IPS-20b (cell line): ENCODE data around the gene KLHL25.

Source experiments
- H3K27ac ChIP-seq: one replicate; pipeline ENCODE4 v1.5.1; 2013; ENCODE audit warnings: low read length
- H3K27me3 ChIP-seq: 2 replicates; pipeline ENCODE4 v1.6.1; 2013; ENCODE audit warnings: mild to moderate bottlenecking, low read length, inconsistent platforms; ENCODE audit not compliant: insufficient read depth
- H3K36me3 ChIP-seq: 2 replicates; pipeline ENCODE4 v1.6.1; 2013; ENCODE audit warnings: low read depth, mild to moderate bottlenecking, inconsistent platforms, low read length, moderate library complexity; ENCODE audit not compliant: insufficient read depth
- H3K4me1 ChIP-seq: 2 replicates; pipeline ENCODE4 v1.6.1; 2013; ENCODE audit warnings: mild to moderate bottlenecking, control low read depth, inconsistent platforms, low read length, moderate library complexity; ENCODE audit not compliant: insufficient read depth
- H3K4me3 ChIP-seq: 2 replicates; pipeline ENCODE4 v1.5.1; 2013; ENCODE audit warnings: mild to moderate bottlenecking, low read length, inconsistent platforms
- H3K9ac ChIP-seq: 2 replicates; pipeline ENCODE4 v1.6.1; 2013; ENCODE audit warnings: low read depth, mild to moderate bottlenecking, inconsistent platforms, low read length, moderate library complexity
- H3K9me3 ChIP-seq: 2 replicates; pipeline ENCODE4 v1.6.1; 2013; ENCODE audit warnings: mild to moderate bottlenecking, low read depth, low read length, inconsistent platforms; ENCODE audit not compliant: insufficient read depth

KLHL25 gene

GRCh38 chr15:85756411-85757072 lies 38.2 kb downstream of the KLHL25 start:
- no peak overlapping the region for H3K27ac ChIP-seq
- H3K4me3 ChIP-seq: no peak overlapping the region
- no peaks in the 10 kb centered on the region for H3K9me3 ChIP-seq
- H3K27me3 ChIP-seq: no peaks in the 10 kb centered on the region
- peaks cover 37% of the 10 kb centered on the region for H3K36me3 ChIP-seq
- H3K4me1 ChIP-seq: peaks cover 12% of the 10 kb centered on the region; the same call in 1 of the 2 replicates
- H3K9ac ChIP-seq: no peak overlapping the region

DNA sequence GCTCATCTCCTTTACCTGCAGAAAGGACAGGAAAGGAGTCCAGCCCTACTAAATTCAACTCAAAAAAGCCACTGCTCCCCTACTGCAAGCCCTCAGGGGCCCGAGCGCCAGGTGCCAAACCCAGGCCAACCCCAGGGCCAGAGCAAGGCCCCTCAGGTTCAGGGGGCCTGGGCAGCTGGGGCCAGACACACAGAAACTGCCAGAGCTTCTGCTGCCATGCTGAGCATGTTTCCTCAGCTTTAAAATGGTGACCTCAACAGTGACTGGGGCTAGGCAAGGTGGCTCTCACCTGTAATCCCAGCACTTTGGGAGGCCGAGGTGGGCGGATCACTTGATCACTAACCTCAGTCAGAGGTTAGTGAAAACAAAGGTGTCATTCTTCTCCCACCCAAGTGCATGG lies 38.8 kb downstream of the KLHL25 start:
- H3K27ac ChIP-seq: no peak overlapping the region
- peaks cover 35% of the 10 kb centered on the region for H3K36me3 ChIP-seq
- no peak overlapping the region for H3K9ac ChIP-seq
- no peak overlapping the region for H3K4me3 ChIP-seq
- H3K9me3 ChIP-seq: no peaks in the 10 kb centered on the region
- no peaks in the 10 kb centered on the region for H3K27me3 ChIP-seq
- H3K4me1 ChIP-seq: peaks cover 16% of the 10 kb centered on the region; the same call in 1 of the 2 replicates

GRCh38 chr15:85755471-85755870 lies 39.3 kb downstream of the KLHL25 start:
- H3K36me3 ChIP-seq: peaks cover 30% of the 10 kb centered on the region
- peaks cover 20% of the 10 kb centered on the region; the same call in 1 of the 2 replicates for H3K4me1 ChIP-seq
- H3K9me3 ChIP-seq: no peaks in the 10 kb centered on the region
- no peak overlapping the region for H3K27ac ChIP-seq
- no peak overlapping the region for H3K4me3 ChIP-seq
- H3K27me3 ChIP-seq: no peaks in the 10 kb centered on the region
- no peak overlapping the region for H3K9ac ChIP-seq

DNA sequence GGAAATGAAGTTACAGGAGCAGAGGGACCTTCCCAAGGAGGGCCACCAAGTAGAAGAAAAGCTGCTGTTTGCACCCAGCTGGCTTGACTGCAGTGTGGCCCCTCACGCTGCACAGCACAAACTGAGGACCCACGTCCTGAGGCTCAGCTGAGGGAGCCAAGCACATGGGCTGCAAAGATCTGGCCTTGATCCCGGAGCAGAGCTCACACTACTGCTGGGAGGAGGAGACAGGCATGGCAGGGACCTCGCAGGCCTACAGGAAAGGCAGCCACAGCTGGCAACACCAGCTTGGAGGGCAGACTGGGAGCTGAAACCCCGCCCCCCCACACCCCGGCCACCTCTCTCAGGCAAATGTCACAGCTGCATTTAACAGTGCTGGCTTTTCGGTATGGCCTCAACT lies 39.7 kb downstream of the KLHL25 start:
- Histone ChIP-seq H3K27me3 (no peaks in the 10 kb centered on the region), H3K27ac (no peak overlapping the region), H3K9ac (no peak overlapping the region), H3K4me3 (no peak overlapping the region), H3K4me1 (peaks cover 24% of the 10 kb centered on the region; the same call in 1 of the 2 replicates), H3K9me3 (no peaks in the 10 kb centered on the region), H3K36me3 (peaks cover 25% of the 10 kb centered on the region)

DNA sequence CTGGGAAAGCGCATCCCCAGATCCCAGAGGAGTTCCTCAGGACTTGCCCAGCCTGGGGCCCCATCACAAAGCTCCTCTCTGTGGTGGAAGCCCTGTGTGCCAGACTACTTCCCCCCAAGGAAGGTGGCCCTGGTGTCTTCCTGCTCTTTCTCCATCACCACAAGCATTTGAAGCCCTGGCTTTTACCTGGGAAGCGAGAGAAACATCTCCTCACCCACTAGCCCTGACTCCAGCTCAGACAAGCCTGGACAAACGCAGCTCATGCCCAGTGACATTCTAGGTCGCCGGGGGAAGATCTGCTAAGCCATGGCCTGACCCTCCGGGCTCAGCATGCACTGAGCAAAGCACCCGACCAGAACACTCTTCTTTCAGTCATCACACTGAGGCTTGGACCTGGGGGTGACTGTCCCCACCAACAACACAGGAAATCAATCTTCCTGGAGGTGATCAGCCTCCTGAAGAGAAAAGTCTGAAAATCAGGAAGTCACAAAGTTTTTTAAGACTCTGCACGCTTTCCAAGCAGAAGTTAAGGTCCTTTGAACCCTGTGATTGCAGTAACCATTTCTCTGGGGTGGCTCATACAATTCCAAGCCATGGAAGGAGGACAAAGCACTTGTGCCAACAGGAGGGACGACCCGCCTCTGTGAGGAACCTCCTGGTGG lies 40.8 kb downstream of the KLHL25 start:
- Histone ChIP-seq H3K9me3 (no peaks in the 10 kb centered on the region), H3K4me1 (peaks cover 33% of the 10 kb centered on the region; the same call in 1 of the 2 replicates), H3K36me3 (peaks cover 23% of the 10 kb centered on the region), H3K9ac (no peak overlapping the region), H3K27me3 (no peaks in the 10 kb centered on the region), H3K4me3 (no peak overlapping the region), H3K27ac (no peak overlapping the region)

- peaks cover 37% of the 10 kb centered on the region; the same call in 1 of the 2 replicates for H3K4me1 ChIP-seq
- peaks cover 23% of the 10 kb centered on the region for H3K36me3 ChIP-seq
- no peaks in the 10 kb centered on the region for H3K9me3 ChIP-seq
- no peak overlapping the region for H3K27ac ChIP-seq
- H3K4me3 ChIP-seq: no peak overlapping the region
- no peak overlapping the region for H3K9ac ChIP-seq
- no peaks in the 10 kb centered on the region for H3K27me3 ChIP-seq
Observed at GRCh38 chr15:85753261-85753660, 41.5 kb downstream of the KLHL25 start.

- H3K4me3 ChIP-seq: peak overlapping the region; percentile 56; the same call in 1 of the 2 replicates
- no peak overlapping the region; the same call in 1 of the 2 replicates for H3K9ac ChIP-seq
- peaks cover 25% of the 10 kb centered on the region for H3K36me3 ChIP-seq
- H3K27me3 ChIP-seq: no peaks in the 10 kb centered on the region
- H3K9me3 ChIP-seq: no peaks in the 10 kb centered on the region
- peaks cover 37% of the 10 kb centered on the region; the same call in 1 of the 2 replicates for H3K4me1 ChIP-seq
- H3K27ac ChIP-seq: peak overlapping the region; percentile 27
Observed at GRCh38 chr15:85752491-85752961, 42.2 kb downstream of the KLHL25 start.

DNA sequence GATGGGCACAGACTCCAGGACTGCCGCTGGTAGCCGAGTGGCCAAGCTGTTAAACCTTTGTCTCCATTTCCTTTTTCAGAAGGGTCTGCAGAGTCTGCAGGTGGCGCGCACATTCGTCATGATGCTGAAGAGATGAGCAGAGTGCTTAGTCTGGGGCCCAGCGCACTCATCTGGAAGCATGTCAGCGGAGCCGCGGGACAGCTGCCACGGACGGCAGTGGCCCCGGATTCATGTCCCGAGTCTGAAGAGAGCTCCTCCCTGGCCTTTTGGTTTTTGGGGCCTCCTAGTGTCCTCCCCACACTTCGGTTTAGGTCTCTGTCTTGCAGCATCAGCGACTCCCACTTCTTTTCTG lies 42.6 kb downstream of the KLHL25 start:
- H3K4me3 ChIP-seq: peak overlapping the region; percentile 56; the same call in 1 of the 2 replicates
- H3K36me3 ChIP-seq: peaks cover 29% of the 10 kb centered on the region
- peak overlapping the region; percentile 27 for H3K27ac ChIP-seq
- H3K9me3 ChIP-seq: no peaks in the 10 kb centered on the region
- H3K27me3 ChIP-seq: no peaks in the 10 kb centered on the region
- H3K9ac ChIP-seq: peak overlapping the region; percentile 58; the same call in 1 of the 2 replicates
- H3K4me1 ChIP-seq: peaks cover 41% of the 10 kb centered on the region; the same call in 1 of the 2 replicates

GRCh38 chr15:85751291-85752123 lies 43.2 kb downstream of the KLHL25 start:
- peaks cover 35% of the 10 kb centered on the region for H3K36me3 ChIP-seq
- peak overlapping the region; percentile 27 for H3K27ac ChIP-seq
- no peaks in the 10 kb centered on the region for H3K27me3 ChIP-seq

GRCh38 chr15:85750319-85751290 lies 44.1 kb downstream of the KLHL25 start:
- Histone ChIP-seq H3K27me3 (no peaks in the 10 kb centered on the region), H3K9me3 (no peaks in the 10 kb centered on the region), H3K9ac (peak overlapping the region; percentile 79; the same call in 1 of the 2 replicates), H3K4me3 (peak overlapping the region; percentile 56; the same call in 1 of the 2 replicates), H3K36me3 (peaks cover 37% of the 10 kb centered on the region), H3K27ac (peak overlapping the region; percentile 61), H3K4me1 (peaks cover 41% of the 10 kb centered on the region; the same call in 1 of the 2 replicates)

More at GRCh38 chr15:85751291-85752123, 43.2 kb downstream of the KLHL25 start:
- Histone ChIP-seq H3K4me1 (peaks cover 41% of the 10 kb centered on the region; the same call in 1 of the 2 replicates), H3K4me3 (peak overlapping the region; percentile 56; the same call in 1 of the 2 replicates), H3K9me3 (no peaks in the 10 kb centered on the region), H3K9ac (peak overlapping the region; percentile 79; the same call in 1 of the 2 replicates)
